ENCODE results near the gene R3HCC1L. TPM values are rescaled to one million over a fixed set of nuclear protein-coding genes. Genes with fewer than 3 reads are reported as not detected.
A peak's percentile ranks its signal among the peaks of the same experiment; 100 is the strongest.
"Not testable (repeated sequence)": the region's sequence is repeated elsewhere in the genome, so short reads cannot be mapped to it uniquely, and the experiment has no call there.

Gene R3HCC1L
- total RNA-seq, 1 experiment from 2014 or later: 38.3 TPM

- DNase-seq (ENCODE audit: low read depth, low spot score): no peak
- in situ Hi-C loops (cut with HindIII; ENCODE audit: low pct_unique_long_range_greater_than_20kb, low sequenced_read_pairs): no loop called here
Observed at GRCh38 chr10:98201760-98202159, 67.3 kb downstream of the R3HCC1L start.

DNA sequence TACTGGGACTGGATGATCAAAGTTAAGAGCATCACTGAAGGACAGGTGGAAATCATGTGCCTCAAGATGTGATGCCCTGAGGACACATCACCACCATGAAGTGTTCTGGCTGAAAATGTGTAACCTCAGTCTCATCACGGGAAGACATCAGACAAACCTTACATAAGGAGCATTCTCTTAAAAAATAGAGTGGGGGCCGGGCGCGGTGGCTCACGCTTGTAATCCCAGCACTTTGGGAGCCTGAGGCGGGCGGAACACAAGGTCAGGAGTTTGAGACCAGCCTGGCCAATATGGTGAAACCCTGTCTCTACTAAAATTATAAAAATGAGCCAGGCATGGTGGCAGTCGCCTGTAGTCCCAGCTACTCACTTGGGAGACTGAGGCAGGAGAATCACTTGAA is 67.9 kb downstream of the R3HCC1L start:
- in situ Hi-C loops (cut with HindIII; ENCODE audit: low pct_unique_long_range_greater_than_20kb, low sequenced_read_pairs): no loop called here
- no peak for DNase-seq (ENCODE audit: low read depth, low spot score)

- in situ Hi-C loops (cut with HindIII; ENCODE audit: low pct_unique_long_range_greater_than_20kb, low sequenced_read_pairs): no loop called here
- no peak for DNase-seq (ENCODE audit: low read depth, low spot score)
Observed at GRCh38 chr10:98205351-98205750, 70.9 kb downstream of the R3HCC1L start.

DNA sequence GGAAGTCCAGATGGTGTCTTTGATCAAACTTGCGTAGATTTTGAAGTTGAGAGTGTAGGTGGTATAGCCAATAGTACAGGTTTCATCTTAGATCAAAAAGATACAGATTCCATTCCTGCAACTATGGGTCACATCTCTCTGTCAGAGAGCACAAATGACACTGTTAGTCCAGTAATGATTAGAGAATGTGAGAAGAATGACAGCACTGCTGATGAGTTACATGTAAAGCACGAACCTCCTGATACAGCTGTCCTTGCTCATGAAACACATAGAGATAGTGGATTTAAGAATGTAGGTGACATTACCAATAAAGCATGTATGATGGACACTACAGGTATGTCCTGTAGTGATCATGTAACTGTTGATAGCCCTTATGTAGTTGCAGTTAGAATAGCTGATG is 74.5 kb downstream of the R3HCC1L start:
- DNase-seq (ENCODE audit: low read depth, low spot score): no peak
- in situ Hi-C loops (cut with HindIII; ENCODE audit: low pct_unique_long_range_greater_than_20kb, low sequenced_read_pairs): no loop called here

DNA sequence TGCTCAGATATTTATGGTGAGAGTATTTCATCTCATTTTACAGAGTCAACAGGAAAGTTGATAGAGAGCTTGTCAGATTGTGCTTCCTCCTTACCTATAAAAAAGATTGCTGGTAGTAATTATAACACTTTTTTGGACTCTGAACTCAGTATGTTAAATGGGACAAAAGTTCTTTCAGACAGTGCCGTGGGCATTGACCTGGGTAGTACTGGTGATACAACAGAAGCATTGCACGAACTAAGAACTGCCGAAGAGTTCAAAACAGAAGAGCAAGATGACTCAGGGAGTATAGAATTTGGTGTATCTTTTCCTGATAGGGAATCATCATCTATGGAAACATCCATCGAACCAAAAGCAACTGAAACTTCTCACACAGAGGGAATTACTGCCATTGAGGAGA is 75.0 kb downstream of the R3HCC1L start:
- in situ Hi-C loops (cut with HindIII; ENCODE audit: low pct_unique_long_range_greater_than_20kb, low sequenced_read_pairs): no loop called here
- no peak for DNase-seq (ENCODE audit: low read depth, low spot score)

- in situ Hi-C loops (cut with HindIII; ENCODE audit: low pct_unique_long_range_greater_than_20kb, low sequenced_read_pairs): no loop called here
- DNase-seq (ENCODE audit: low read depth, low spot score): peak; percentile 15
Observed at GRCh38 chr10:98212196-98212595, 77.7 kb downstream of the R3HCC1L start.

GRCh38 chr10:98213740-98214139 is 79.3 kb downstream of the R3HCC1L start:
- in situ Hi-C loops (cut with HindIII; ENCODE audit: low pct_unique_long_range_greater_than_20kb, low sequenced_read_pairs): no loop called here
- DNase-seq (ENCODE audit: low read depth, low spot score): no peak

- no peak for DNase-seq (ENCODE audit: low read depth, low spot score)
- in situ Hi-C loops (cut with HindIII; ENCODE audit: low pct_unique_long_range_greater_than_20kb, low sequenced_read_pairs): no loop called here
Observed at GRCh38 chr10:98215373-98215772, 80.9 kb downstream of the R3HCC1L start.

GRCh38 chr10:98217801-98218200 is 83.3 kb downstream of the R3HCC1L start:
- no peak for DNase-seq (ENCODE audit: low read depth, low spot score)
- in situ Hi-C loops (cut with HindIII; ENCODE audit: low pct_unique_long_range_greater_than_20kb, low sequenced_read_pairs): no loop called here

GRCh38 chr10:98223874-98224273 is 89.4 kb downstream of the R3HCC1L start:
- in situ Hi-C loops (cut with HindIII; ENCODE audit: low pct_unique_long_range_greater_than_20kb, low sequenced_read_pairs): no loop called here
- DNase-seq (ENCODE audit: low read depth, low spot score): no peak

GRCh38 chr10:98224509-98224908 is 90.1 kb downstream of the R3HCC1L start:
- DNase-seq (ENCODE audit: low read depth, low spot score): no peak
- in situ Hi-C loops (cut with HindIII; ENCODE audit: low pct_unique_long_range_greater_than_20kb, low sequenced_read_pairs): no loop called here

GRCh38 chr10:98224996-98225395 is 90.5 kb downstream of the R3HCC1L start:
- no peak for DNase-seq (ENCODE audit: low read depth, low spot score)
- in situ Hi-C loops (cut with HindIII; ENCODE audit: low pct_unique_long_range_greater_than_20kb, low sequenced_read_pairs): no loop called here

- in situ Hi-C loops (cut with HindIII; ENCODE audit: low pct_unique_long_range_greater_than_20kb, low sequenced_read_pairs): no loop called here
Observed at GRCh38 chr10:98226508-98227144, 92.2 kb downstream of the R3HCC1L start.

DNA sequence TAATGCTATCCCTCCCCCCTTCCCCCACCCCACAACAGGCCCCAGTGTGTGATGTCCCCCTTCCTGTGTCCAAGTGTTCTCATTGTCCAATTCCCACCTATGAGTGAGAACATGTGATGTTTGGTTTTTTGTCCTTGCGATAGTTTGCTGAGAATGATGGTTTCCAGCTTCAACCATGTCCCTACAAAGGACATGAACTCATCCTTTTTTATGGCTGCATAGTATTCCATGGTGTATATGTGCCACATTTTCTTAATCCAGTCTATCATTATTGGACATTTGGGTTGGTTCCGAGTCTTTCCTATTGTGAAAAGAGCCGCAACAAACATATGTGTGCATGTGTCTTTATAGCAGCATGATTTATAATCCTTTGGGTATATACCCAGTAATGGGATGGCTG is 93.3 kb downstream of the R3HCC1L start:
- in situ Hi-C loops (cut with HindIII; ENCODE audit: low pct_unique_long_range_greater_than_20kb, low sequenced_read_pairs); DNase-seq (ENCODE audit: low read depth, low spot score): not testable (repeated sequence)

More at GRCh38 chr10:98226508-98227144, 92.2 kb downstream of the R3HCC1L start:
- DNase-seq (ENCODE audit: low read depth, low spot score): no peak

- in situ Hi-C loops (cut with HindIII; ENCODE audit: low pct_unique_long_range_greater_than_20kb, low sequenced_read_pairs); DNase-seq (ENCODE audit: low read depth, low spot score): not testable (repeated sequence)
Observed at GRCh38 chr10:98228266-98228665, 93.8 kb downstream of the R3HCC1L start.

DNA sequence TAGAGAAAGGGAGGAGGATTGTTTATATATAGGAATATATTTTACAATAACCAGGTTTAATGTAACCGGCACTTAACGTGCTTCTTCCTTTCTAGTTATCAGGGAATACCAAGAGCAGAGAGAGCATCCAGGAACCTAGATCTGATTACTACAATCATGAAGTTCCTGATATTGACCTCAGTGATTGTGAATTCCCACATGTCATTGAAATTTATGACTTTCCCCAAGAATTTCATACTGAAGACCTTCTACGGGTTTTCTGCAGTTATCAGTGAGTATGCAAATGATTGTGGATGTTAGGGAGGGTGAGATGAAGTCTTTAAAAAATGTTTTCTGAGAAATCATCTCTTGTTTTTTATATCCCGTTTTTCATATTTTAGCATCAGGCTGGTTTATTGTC is 97.0 kb downstream of the R3HCC1L start:
- no peak for DNase-seq (ENCODE audit: low read depth, low spot score)
- in situ Hi-C loops (cut with HindIII; ENCODE audit: low pct_unique_long_range_greater_than_20kb, low sequenced_read_pairs): no loop called here

- DNase-seq (ENCODE audit: low read depth, low spot score): no peak
- in situ Hi-C loops (cut with HindIII; ENCODE audit: low pct_unique_long_range_greater_than_20kb, low sequenced_read_pairs): no loop called here
Observed at GRCh38 chr10:98235846-98236245, 101.4 kb downstream of the R3HCC1L start.

DNA sequence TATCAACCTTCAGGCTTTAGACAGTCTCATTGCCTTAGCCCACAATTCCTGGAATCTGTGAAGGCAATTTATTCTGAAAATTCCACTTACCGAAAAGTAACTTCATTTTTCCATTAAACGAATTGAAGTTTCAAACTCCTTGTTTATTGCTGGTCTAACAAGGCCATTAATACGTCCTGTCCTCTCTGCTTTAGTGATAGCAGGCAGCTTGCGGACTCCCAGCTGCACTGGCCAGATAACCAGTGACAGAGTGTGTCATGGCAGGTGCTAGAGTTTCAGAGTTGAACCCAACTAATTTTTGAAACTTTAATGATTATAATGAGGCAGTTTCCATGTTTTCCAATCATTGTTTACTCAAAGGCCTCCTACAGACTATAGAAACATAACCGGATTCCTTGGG is 102.4 kb downstream of the R3HCC1L start:
- in situ Hi-C loops (cut with HindIII; ENCODE audit: low pct_unique_long_range_greater_than_20kb, low sequenced_read_pairs): no loop called here
- no peak for DNase-seq (ENCODE audit: low read depth, low spot score)

GRCh38 chr10:98238391-98238790 is 103.9 kb downstream of the R3HCC1L start:
- DNase-seq (ENCODE audit: low read depth, low spot score): no peak
- in situ Hi-C loops (cut with HindIII; ENCODE audit: low pct_unique_long_range_greater_than_20kb, low sequenced_read_pairs): no loop called here

DNA sequence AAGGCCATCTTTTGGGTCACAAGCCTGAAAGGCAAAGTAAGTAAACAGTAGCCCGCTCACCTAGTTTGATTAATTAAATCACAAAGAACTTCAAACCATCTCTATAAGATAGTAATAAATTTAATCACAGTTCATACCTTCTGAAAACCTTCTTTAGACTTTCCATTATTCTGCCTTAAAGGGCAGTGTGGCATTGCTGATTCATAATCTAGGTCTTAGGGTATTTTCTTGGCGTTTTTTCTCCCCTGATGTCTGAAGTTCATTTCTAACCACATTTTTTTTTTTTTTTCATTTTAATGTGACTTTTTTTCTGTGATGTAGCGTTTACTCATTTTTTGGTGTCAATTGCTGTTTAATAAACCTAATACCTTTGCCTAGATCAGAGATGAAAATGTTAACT is 106.1 kb downstream of the R3HCC1L start:
- in situ Hi-C loops (cut with HindIII; ENCODE audit: low pct_unique_long_range_greater_than_20kb, low sequenced_read_pairs): no loop called here
- no peak for DNase-seq (ENCODE audit: low read depth, low spot score)
